Breast epithelium (tissue), 4 donors: ENCODE measurements around the gene MACROD2. TPM values are rescaled to one million over a fixed set of nuclear protein-coding genes. Genes with fewer than 3 reads are reported as not detected.

ENCODE experiments used
- DNase-seq, 2 donors: peaks; one replicate each; pipeline ENCODE4 v3.0.0-alpha.2; 2019; ENCODE audit warnings: low spot score in 2 of 2
- H3K27ac ChIP-seq, 2 donors: fragments of 200-600 bp; sonication (generic) in 1 of 2; one replicate each; pipeline ENCODE4 v1.5.1; 2016 to 2019; ENCODE audit warnings: mild to moderate bottlenecking in 1 of 2
- H3K27me3 ChIP-seq, 2 donors: fragments of 200-600 bp; sonication (generic) in 1 of 2; one replicate each; pipeline versions ENCODE4 v1.5.1 to v1.6.0; 2017 to 2019; ENCODE audit warnings: control low read depth in 1 of 2, mild to moderate bottlenecking in 1 of 2
- H3K36me3 ChIP-seq: fragments of 200-600 bp; one replicate; pipeline ENCODE4 v1.5.1; 2019
- H3K4me1 ChIP-seq, 2 donors: fragments of 200-600 bp; sonication (generic); one replicate each; pipeline ENCODE4 v1.5.1; 2016 to 2019; ENCODE audit warnings: control low read depth in 1 of 2
- H3K4me3 ChIP-seq, 3 donors: fragments of 200-600 bp; sonication (generic); 1 replicate in 2 of 3; 2 replicates in 1 of 3; pipeline ENCODE4 v1.5.1; 2016 to 2019; ENCODE audit warnings: mild to moderate bottlenecking in 3 of 3, moderate library complexity in 2 of 3
- H3K9me3 ChIP-seq, 2 donors: fragments of 200-600 bp; sonication (generic) in 1 of 2; one replicate each; pipeline ENCODE4 v1.5.1; 2016 to 2019; ENCODE audit warnings: control low read depth in 1 of 2
- CTCF ChIP-seq, 3 donors: fragments of 450-650 bp; IDR thresholded peaks; one replicate each; pipeline ENCODE4 v1.5.1; 2016 to 2017; ENCODE audit warnings: antibody characterized with exemption in 3 of 3, mild to moderate bottlenecking in 3 of 3, moderate library complexity in 3 of 3
- POLR2A ChIP-seq: fragments of 450-650 bp; IDR thresholded peaks from one replicate; pipeline ENCODE4 v1.6.1; 2016; ENCODE audit warnings: antibody characterized with exemption, mild to moderate bottlenecking, moderate library complexity
- POLR2AphosphoS5 ChIP-seq, 3 donors: sonication (generic); formaldehyde crosslinking; IDR thresholded peaks; one replicate each; pipeline ENCODE4 v1.6.1; 2017; ENCODE audit warnings: antibody characterized with exemption in 3 of 3
- intact Hi-C: fragments of 100-400 bp; cut with DNase I; formaldehyde crosslinking; loops from one replicate; pipeline ENCODE4 v1.15.1; 2023; ENCODE audit warnings: low total_unique reads
- total RNA-seq, 3 donors: library from RNA; depleted of rRNA; stranded (reverse); fragments of >200 nt; gene quantifications; one replicate each; pipeline ENCODE4 v1.1.0, GENCODE V29; 2016

Gene MACROD2
- total RNA-seq, 3 donors from 2014 or later, result 6.7 to 26.8 (median 8.8) TPM

- Histone ChIP-seq H3K4me1 (no peaks in the 10 kb centered on the region), H3K36me3 (no peaks in the 10 kb centered on the region), H3K9me3 (no peaks in the 10 kb centered on the region), H3K27me3 (no peaks in the 10 kb centered on the region), H3K27ac (no peak overlapping the region), H3K4me3 (no peak overlapping the region)
- DNase-seq, result no peak
- no peak for TF ChIP-seq POLR2A
- no peak for TF ChIP-seq POLR2AphosphoS5 (IDR thresholded peaks at IDR 0.05)
- TF ChIP-seq CTCF (IDR thresholded peaks at IDR 0.05), result no peak
- intact Hi-C loops, result no loop called here
Observed at GRCh38 chr20:14331646-14332045, 336.3 kb downstream of the MACROD2 start.

- Histone ChIP-seq H3K36me3 (no peaks in the 10 kb centered on the region), H3K27ac (no peak overlapping the region), H3K4me1 (no peaks in the 10 kb centered on the region), H3K4me3 (no peak overlapping the region), H3K9me3 (no peaks in the 10 kb centered on the region), H3K27me3 (no peaks in the 10 kb centered on the region)
- TF ChIP-seq POLR2A (no peak), POLR2AphosphoS5 (IDR thresholded peaks at IDR 0.05) (no peak), CTCF (IDR thresholded peaks at IDR 0.05) (no peak)
- no peak for DNase-seq
- intact Hi-C loops, result no loop called here
Observed at GRCh38 chr20:14332866-14333265, 337.6 kb downstream of the MACROD2 start.

- no peaks in the 10 kb centered on the region for H3K4me1 ChIP-seq
- no peak for TF ChIP-seq POLR2A
- TF ChIP-seq POLR2AphosphoS5 (IDR thresholded peaks at IDR 0.05), result no peak
- TF ChIP-seq CTCF (IDR thresholded peaks at IDR 0.05), result no peak
- no peak for DNase-seq
- H3K36me3 ChIP-seq, result no peaks in the 10 kb centered on the region
- no peaks in the 10 kb centered on the region for H3K9me3 ChIP-seq
- H3K27me3 ChIP-seq, result no peaks in the 10 kb centered on the region
- peak overlapping the region in 2 of 3 donors; percentile 36 to 51 for H3K4me3 ChIP-seq
- intact Hi-C loops, result no loop called here
- H3K27ac ChIP-seq, result no peak overlapping the region
Observed at GRCh38 chr20:14333721-14334120, 338.4 kb downstream of the MACROD2 start.

- Histone ChIP-seq H3K27me3 (no peaks in the 10 kb centered on the region), H3K4me3 (peak overlapping the region in 2 of 3 donors; percentile 36 to 51), H3K27ac (no peak overlapping the region), H3K9me3 (no peaks in the 10 kb centered on the region), H3K36me3 (no peaks in the 10 kb centered on the region), H3K4me1 (no peaks in the 10 kb centered on the region)
- intact Hi-C loops, result no loop called here
- peak in 1 of 2 donors; percentile 35 for DNase-seq
- TF ChIP-seq CTCF (IDR thresholded peaks at IDR 0.05) (peak in 2 of 3 donors; percentile 24 to 29), POLR2A (no peak), POLR2AphosphoS5 (IDR thresholded peaks at IDR 0.05) (no peak)
Observed at GRCh38 chr20:14334306-14334930, 339.1 kb downstream of the MACROD2 start.

- Histone ChIP-seq H3K4me1 (no peaks in the 10 kb centered on the region), H3K27me3 (no peaks in the 10 kb centered on the region), H3K36me3 (no peaks in the 10 kb centered on the region), H3K4me3 (peak overlapping the region in 2 of 3 donors; percentile 36 to 51), H3K9me3 (no peaks in the 10 kb centered on the region), H3K27ac (no peak overlapping the region)
- intact Hi-C loops, result no loop called here
- no peak for DNase-seq
- no peak for TF ChIP-seq POLR2A
- no peak for TF ChIP-seq POLR2AphosphoS5 (IDR thresholded peaks at IDR 0.05)
- TF ChIP-seq CTCF (IDR thresholded peaks at IDR 0.05), result no peak
Observed at GRCh38 chr20:14335052-14335451, 339.7 kb downstream of the MACROD2 start.
